ENCODE results near the gene PAK2.

The PAK2 gene

GRCh38 chr3:196792771-196793170 is 53.1 kb downstream of the PAK2 start:
- peak; percentile 75 for DNase-seq
- H3K36me3 ChIP-seq (ENCODE audit: control insufficient read depth, insufficient read depth, low read length) = no peaks in the 10 kb centered on the region

GRCh38 chr3:196793246-196793645 is 53.6 kb downstream of the PAK2 start:
- no peak overlapping the region for H2BK5ac ChIP-seq (ENCODE audit: low read length)
- H2BK120ac ChIP-seq (ENCODE audit: low read depth, low read length) = no peak overlapping the region
- H3K79me1 ChIP-seq (ENCODE audit: low read length) = peaks cover 7% of the 10 kb centered on the region
- no peaks in the 10 kb centered on the region for H3K36me3 ChIP-seq (ENCODE audit: control insufficient read depth, insufficient read depth, low read length)
- H3K23ac ChIP-seq (ENCODE audit: low read length) = no peak overlapping the region
- no peak overlapping the region for H3K4me3 ChIP-seq (ENCODE audit: low read length)
- no peak overlapping the region for H4K5ac ChIP-seq (ENCODE audit: low read length)
- no CpG with 5 or more reads among the region's 1 CpG for WGBS (ENCODE audit: extremely low coverage, insufficient coverage, low lambda C conversion rate)
- no peak overlapping the region for H4K8ac ChIP-seq (ENCODE audit: low read depth, low read length)
- H3K4me1 ChIP-seq (ENCODE audit: control insufficient read depth, low read depth, low read length) = no peaks in the 10 kb centered on the region
- H3K4ac ChIP-seq (ENCODE audit: low read depth, low read length) = no peak overlapping the region
- H2AK5ac ChIP-seq (ENCODE audit: low read length) = no peak overlapping the region
- H3K56ac ChIP-seq (ENCODE audit: low read length) = no peak overlapping the region
- H3K18ac ChIP-seq (ENCODE audit: low read length) = no peak overlapping the region
- peaks cover 13% of the 10 kb centered on the region for H3K79me2 ChIP-seq (ENCODE audit: control insufficient read depth, insufficient read depth, low read length)
- no peaks in the 10 kb centered on the region for H3K27me3 ChIP-seq (ENCODE audit: insufficient read depth, low read length, poor library complexity)
- DNase-seq = peak; percentile 98
- H2BK15ac ChIP-seq (replicated peaks; ENCODE audit: low read depth) = no peak overlapping the region
- peak overlapping the region; percentile 92 for H3K27ac ChIP-seq (ENCODE audit: low read depth, low read length)
- no peak overlapping the region for H3K4me2 ChIP-seq (ENCODE audit: low read length)
- no peak overlapping the region for H3K9ac ChIP-seq (ENCODE audit: low read length)

More at GRCh38 chr3:196792771-196793170, 53.1 kb downstream of the PAK2 start:
- peaks cover 15% of the 10 kb centered on the region for H3K79me2 ChIP-seq (ENCODE audit: control insufficient read depth, insufficient read depth, low read length)
- no peak overlapping the region for H2AK5ac ChIP-seq (ENCODE audit: low read length)
- H3K18ac ChIP-seq (ENCODE audit: low read length) = no peak overlapping the region
- no peak overlapping the region for H3K23ac ChIP-seq (ENCODE audit: low read length)
- no peak overlapping the region for H3K4ac ChIP-seq (ENCODE audit: low read depth, low read length)
- H3K4me3 ChIP-seq (ENCODE audit: low read length) = no peak overlapping the region
- no peak overlapping the region for H2BK15ac ChIP-seq (replicated peaks; ENCODE audit: low read depth)
- H2BK5ac ChIP-seq (ENCODE audit: low read length) = no peak overlapping the region
- peaks cover 9% of the 10 kb centered on the region for H3K79me1 ChIP-seq (ENCODE audit: low read length)
- peak overlapping the region; percentile 92 for H3K27ac ChIP-seq (ENCODE audit: low read depth, low read length)
- H4K8ac ChIP-seq (ENCODE audit: low read depth, low read length) = no peak overlapping the region
- no CpG with 5 or more reads among the region's 5 CpGs for WGBS (ENCODE audit: extremely low coverage, insufficient coverage, low lambda C conversion rate)
- no peak overlapping the region for H4K5ac ChIP-seq (ENCODE audit: low read length)
- H3K56ac ChIP-seq (ENCODE audit: low read length) = no peak overlapping the region
- H3K4me1 ChIP-seq (ENCODE audit: control insufficient read depth, low read depth, low read length) = no peaks in the 10 kb centered on the region
- H2BK120ac ChIP-seq (ENCODE audit: low read depth, low read length) = no peak overlapping the region
- H3K4me2 ChIP-seq (ENCODE audit: low read length) = no peak overlapping the region
- no peak overlapping the region for H3K9ac ChIP-seq (ENCODE audit: low read length)
- H3K27me3 ChIP-seq (ENCODE audit: insufficient read depth, low read length, poor library complexity) = no peaks in the 10 kb centered on the region

- Histone ChIP-seq H3K56ac (ENCODE audit: low read length) (no peak overlapping the region), H3K23ac (ENCODE audit: low read length) (no peak overlapping the region), H2AK5ac (ENCODE audit: low read length) (no peak overlapping the region), H3K79me2 (ENCODE audit: control insufficient read depth, insufficient read depth, low read length) (peaks cover 7% of the 10 kb centered on the region), H3K36me3 (ENCODE audit: control insufficient read depth, insufficient read depth, low read length) (no peaks in the 10 kb centered on the region), H3K4me2 (ENCODE audit: low read length) (no peak overlapping the region), H3K18ac (ENCODE audit: low read length) (no peak overlapping the region), H3K4me3 (ENCODE audit: low read length) (no peak overlapping the region), H4K5ac (ENCODE audit: low read length) (no peak overlapping the region), H3K79me1 (ENCODE audit: low read length) (peaks cover 4% of the 10 kb centered on the region), H2BK5ac (ENCODE audit: low read length) (no peak overlapping the region), H3K4ac (ENCODE audit: low read depth, low read length) (no peak overlapping the region), H3K27me3 (ENCODE audit: insufficient read depth, low read length, poor library complexity) (no peaks in the 10 kb centered on the region), H2BK120ac (ENCODE audit: low read depth, low read length) (no peak overlapping the region), H3K9ac (ENCODE audit: low read length) (no peak overlapping the region), H2BK15ac (replicated peaks; ENCODE audit: low read depth) (no peak overlapping the region), H4K8ac (ENCODE audit: low read depth, low read length) (no peak overlapping the region), H3K27ac (ENCODE audit: low read depth, low read length) (no peak overlapping the region), H3K4me1 (ENCODE audit: control insufficient read depth, low read depth, low read length) (no peaks in the 10 kb centered on the region)
- no peak for DNase-seq
- WGBS (ENCODE audit: extremely low coverage, insufficient coverage, low lambda C conversion rate) = no CpG with 5 or more reads among the region's 3 CpGs
Measured at GRCh38 chr3:196794467-196794866, 54.8 kb downstream of the PAK2 start.

- Histone ChIP-seq H3K36me3 (ENCODE audit: control insufficient read depth, insufficient read depth, low read length) (no peaks in the 10 kb centered on the region), H4K8ac (ENCODE audit: low read depth, low read length) (no peak overlapping the region), H3K4me3 (ENCODE audit: low read length) (no peak overlapping the region), H3K4me2 (ENCODE audit: low read length) (no peak overlapping the region), H3K27me3 (ENCODE audit: insufficient read depth, low read length, poor library complexity) (no peaks in the 10 kb centered on the region), H2BK15ac (replicated peaks; ENCODE audit: low read depth) (no peak overlapping the region), H3K4me1 (ENCODE audit: control insufficient read depth, low read depth, low read length) (no peaks in the 10 kb centered on the region), H3K79me2 (ENCODE audit: control insufficient read depth, insufficient read depth, low read length) (peaks cover 1% of the 10 kb centered on the region), H3K18ac (ENCODE audit: low read length) (no peak overlapping the region), H2BK5ac (ENCODE audit: low read length) (no peak overlapping the region), H3K56ac (ENCODE audit: low read length) (no peak overlapping the region), H4K5ac (ENCODE audit: low read length) (no peak overlapping the region), H3K27ac (ENCODE audit: low read depth, low read length) (no peak overlapping the region), H3K79me1 (ENCODE audit: low read length) (peaks cover 7% of the 10 kb centered on the region), H3K9ac (ENCODE audit: low read length) (no peak overlapping the region), H3K23ac (ENCODE audit: low read length) (no peak overlapping the region), H3K4ac (ENCODE audit: low read depth, low read length) (no peak overlapping the region), H2AK5ac (ENCODE audit: low read length) (no peak overlapping the region), H2BK120ac (ENCODE audit: low read depth, low read length) (no peak overlapping the region)
- no CpG with 5 or more reads among the region's 1 CpG for WGBS (ENCODE audit: extremely low coverage, insufficient coverage, low lambda C conversion rate)
- DNase-seq = no peak
Measured at GRCh38 chr3:196796317-196796716, 56.7 kb downstream of the PAK2 start.

GRCh38 chr3:196800742-196801434 is 61.2 kb downstream of the PAK2 start:
- Histone ChIP-seq H2BK5ac (ENCODE audit: low read length) (no peak overlapping the region), H2AK5ac (ENCODE audit: low read length) (no peak overlapping the region), H3K18ac (ENCODE audit: low read length) (no peak overlapping the region), H3K27ac (ENCODE audit: low read depth, low read length) (no peak overlapping the region), H3K36me3 (ENCODE audit: control insufficient read depth, insufficient read depth, low read length) (no peaks in the 10 kb centered on the region), H4K5ac (ENCODE audit: low read length) (no peak overlapping the region), H3K79me1 (ENCODE audit: low read length) (peaks cover 7% of the 10 kb centered on the region), H4K8ac (ENCODE audit: low read depth, low read length) (no peak overlapping the region), H3K9ac (ENCODE audit: low read length) (no peak overlapping the region), H2BK120ac (ENCODE audit: low read depth, low read length) (no peak overlapping the region), H3K4me2 (ENCODE audit: low read length) (no peak overlapping the region), H3K23ac (ENCODE audit: low read length) (no peak overlapping the region), H3K27me3 (ENCODE audit: insufficient read depth, low read length, poor library complexity) (no peaks in the 10 kb centered on the region), H3K4me1 (ENCODE audit: control insufficient read depth, low read depth, low read length) (no peaks in the 10 kb centered on the region), H3K79me2 (ENCODE audit: control insufficient read depth, insufficient read depth, low read length) (peaks cover 1% of the 10 kb centered on the region), H3K4ac (ENCODE audit: low read depth, low read length) (no peak overlapping the region), H2BK15ac (replicated peaks; ENCODE audit: low read depth) (no peak overlapping the region), H3K4me3 (ENCODE audit: low read length) (no peak overlapping the region), H3K56ac (ENCODE audit: low read length) (no peak overlapping the region)
- no CpG with 5 or more reads among the region's 8 CpGs for WGBS (ENCODE audit: extremely low coverage, insufficient coverage, low lambda C conversion rate)
- no peak for DNase-seq

All from mesendoderm (in vitro differentiated cells).